Cerebellar cortex (tissue), 1 donor: Measurements from ENCODE around the gene SH3PXD2B.
"Not testable (repeated sequence)": the region's sequence is repeated elsewhere in the genome, so short reads cannot be mapped to it uniquely, and the experiment has no call there.

Experiments
- DNase-seq: peaks from one replicate; pipeline ENCODE4 v3.0.0-alpha.2; 2015; ENCODE audit warnings: low spot score

The SH3PXD2B gene

GRCh38 chr5:172336676-172337285 lies 117.5 kb downstream of the SH3PXD2B start:
- no peak for DNase-seq

GRCh38 chr5:172336264-172336663 lies 118.1 kb downstream of the SH3PXD2B start:
- DNase-seq, result no peak

- no peak for DNase-seq
These were observed 118.6 kb downstream of the SH3PXD2B start for GRCh38 chr5:172335721-172336120.

GRCh38 chr5:172334641-172335040 lies 119.7 kb downstream of the SH3PXD2B start:
- peak; percentile 74 for DNase-seq

GRCh38 chr5:172334196-172334595 lies 120.1 kb downstream of the SH3PXD2B start:
- no peak for DNase-seq

- not testable (repeated sequence) for DNase-seq
These were observed 127.4 kb downstream of the SH3PXD2B start for GRCh38 chr5:172326901-172327300.

GRCh38 chr5:172325452-172325851 lies 128.9 kb downstream of the SH3PXD2B start:
- no peak for DNase-seq

- no peak for DNase-seq
These were observed 132.0 kb downstream of the SH3PXD2B start for GRCh38 chr5:172322028-172322965.

- no peak for DNase-seq
These were observed 132.7 kb downstream of the SH3PXD2B start for GRCh38 chr5:172321593-172321992.

GRCh38 chr5:172319708-172320441 lies 134.4 kb downstream of the SH3PXD2B start:
- no peak for DNase-seq

- DNase-seq, result no peak
These were observed 138.5 kb downstream of the SH3PXD2B start for GRCh38 chr5:172315587-172316493.

- no peak for DNase-seq
These were observed 140.4 kb downstream of the SH3PXD2B start for GRCh38 chr5:172313915-172314314.

GRCh38 chr5:172312286-172312685 lies 142.0 kb downstream of the SH3PXD2B start:
- no peak for DNase-seq

GRCh38 chr5:172311605-172312004 lies 142.7 kb downstream of the SH3PXD2B start:
- no peak for DNase-seq

GRCh38 chr5:172311026-172311425 lies 143.3 kb downstream of the SH3PXD2B start:
- no peak for DNase-seq

GRCh38 chr5:172305380-172305779 lies 148.9 kb downstream of the SH3PXD2B start:
- DNase-seq, result no peak

GRCh38 chr5:172303572-172304335 lies 150.6 kb downstream of the SH3PXD2B start:
- DNase-seq, result no peak

GRCh38 chr5:172303162-172303561 lies 151.2 kb downstream of the SH3PXD2B start:
- DNase-seq, result no peak

- DNase-seq, result no peak
These were observed 152.1 kb downstream of the SH3PXD2B start for GRCh38 chr5:172302047-172302710.

- DNase-seq, result no peak
These were observed 154.3 kb downstream of the SH3PXD2B start for GRCh38 chr5:172299916-172300439.
